ENCODE results near the gene FGF5.
"Not testable (repeated sequence)": the region's sequence is repeated elsewhere in the genome, so short reads cannot be mapped to it uniquely, and the experiment has no call there.

Gene FGF5

DNA sequence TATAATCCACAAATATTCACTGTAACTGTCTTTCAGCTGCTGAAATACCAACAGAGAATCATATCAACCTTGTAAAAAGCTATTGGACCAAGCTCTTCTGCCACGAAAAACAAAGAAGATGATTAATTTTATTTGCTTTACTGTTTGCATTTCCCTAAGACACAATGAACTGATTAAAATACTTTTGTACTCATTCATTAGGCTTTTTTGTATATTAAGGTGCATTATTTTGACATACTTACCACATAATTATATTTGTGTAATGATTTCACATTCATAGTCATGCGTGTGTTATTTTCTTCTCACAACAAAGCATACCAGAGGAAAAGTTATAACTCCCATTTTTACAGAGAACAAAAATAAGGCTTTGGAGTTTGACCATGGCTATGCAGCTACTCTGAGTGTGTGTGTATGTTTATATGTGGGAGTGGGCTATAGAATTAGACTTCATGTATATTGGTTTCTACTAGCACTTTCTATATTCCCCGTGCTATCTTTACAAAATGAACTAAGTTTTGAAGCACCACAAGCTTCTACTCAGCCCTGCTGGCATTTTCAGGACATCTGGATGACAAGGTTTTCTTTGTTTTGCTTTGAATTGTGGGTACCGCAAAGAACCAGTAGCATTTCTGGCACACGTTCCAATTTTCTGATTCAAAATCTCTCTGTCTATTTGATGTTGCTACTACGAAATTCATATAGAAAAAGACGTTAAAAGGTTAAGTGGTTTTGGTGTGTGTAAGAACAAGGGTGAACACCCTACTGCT, 11.0 kb upstream of the FGF5 start:
- DNase-seq: no peak

DNA sequence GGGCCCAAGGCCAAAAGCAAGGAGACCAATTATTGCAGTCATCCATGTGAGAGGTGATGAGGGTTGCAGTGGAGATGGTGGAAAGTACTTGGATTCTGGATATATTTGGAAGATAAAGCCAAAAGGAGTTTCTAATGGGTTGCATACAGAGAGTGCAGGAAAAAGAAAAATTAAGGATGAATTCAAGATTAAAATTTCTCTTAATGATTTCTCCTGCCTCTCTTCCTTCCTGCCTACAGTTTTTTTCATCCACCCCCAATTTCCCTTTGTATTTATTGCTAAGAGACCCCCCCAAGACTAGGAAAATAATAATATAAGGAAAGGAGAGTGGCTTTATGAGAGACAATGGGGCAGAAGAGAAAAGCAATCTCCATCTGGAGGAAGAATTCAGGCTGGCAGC, 8.6 kb upstream of the FGF5 start:
- no peak for DNase-seq

DNA sequence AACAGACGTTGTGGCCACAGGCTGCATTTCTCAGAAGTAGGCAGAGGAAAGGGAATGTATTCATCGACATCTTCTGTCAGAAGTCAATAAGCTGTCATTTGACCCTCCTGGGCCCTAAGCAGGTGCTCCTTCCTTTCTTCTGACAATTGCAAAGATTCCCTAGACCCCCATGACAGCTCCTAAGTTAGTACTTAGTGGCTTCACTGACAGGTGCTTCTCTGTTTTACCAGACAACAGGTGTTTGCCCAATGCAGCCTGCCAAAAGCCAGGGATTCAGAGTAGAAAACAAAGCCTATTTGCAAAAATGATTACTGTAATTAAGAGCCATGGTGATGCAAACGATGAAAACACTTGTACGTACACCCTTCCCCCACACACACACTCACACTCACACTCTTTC, 7.5 kb upstream of the FGF5 start:
- DNase-seq: no peak

DNA sequence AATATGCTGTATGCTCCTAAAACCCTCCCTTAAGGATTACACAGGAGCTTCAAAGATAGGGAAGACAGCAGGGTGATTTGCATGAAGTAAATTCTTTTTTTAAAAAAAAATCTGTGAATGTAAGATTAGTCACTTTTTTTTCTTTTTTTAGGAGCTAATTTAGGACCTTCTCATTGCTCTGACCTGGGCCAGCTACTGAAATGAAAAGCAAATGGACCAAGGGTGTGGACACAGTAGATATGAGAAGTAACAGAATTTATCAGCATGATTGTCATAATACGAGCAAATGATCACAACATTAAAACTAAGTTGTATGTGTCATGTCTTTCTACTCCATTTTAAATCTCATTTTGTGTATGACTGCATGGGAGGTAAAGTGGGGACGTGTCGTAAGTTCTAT, 6.6 kb upstream of the FGF5 start:
- DNase-seq: no peak

DNA sequence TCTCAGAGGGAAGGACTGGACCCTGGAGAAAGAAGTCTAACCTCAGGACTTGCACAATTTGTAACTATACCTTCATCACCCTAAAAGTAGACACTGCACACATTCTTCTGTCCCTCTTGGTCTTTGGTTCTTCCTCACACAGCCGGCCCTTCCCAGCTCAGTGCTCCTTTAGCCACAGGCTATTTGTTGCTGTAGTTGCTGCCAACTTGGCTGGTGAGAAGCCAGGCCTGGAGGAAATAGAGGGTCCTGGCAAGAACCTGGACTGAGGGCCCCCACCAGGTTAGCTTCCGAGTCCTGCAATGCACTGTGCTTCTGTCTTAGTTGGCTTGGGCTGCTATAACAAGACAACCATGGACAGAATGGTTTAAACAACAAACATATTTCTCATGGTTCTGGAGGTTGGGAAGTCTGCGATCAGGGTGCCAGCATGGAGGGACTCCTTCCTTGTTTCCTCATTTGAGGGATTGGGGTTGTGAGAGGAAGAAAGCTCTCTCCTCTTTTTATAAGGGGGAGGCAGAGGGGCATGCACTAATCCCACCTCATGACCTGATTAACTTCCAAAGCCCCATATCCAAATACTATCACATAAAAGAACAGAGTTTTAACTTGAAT, 4.4 kb upstream of the FGF5 start:
- DNase-seq: no peak

DNA sequence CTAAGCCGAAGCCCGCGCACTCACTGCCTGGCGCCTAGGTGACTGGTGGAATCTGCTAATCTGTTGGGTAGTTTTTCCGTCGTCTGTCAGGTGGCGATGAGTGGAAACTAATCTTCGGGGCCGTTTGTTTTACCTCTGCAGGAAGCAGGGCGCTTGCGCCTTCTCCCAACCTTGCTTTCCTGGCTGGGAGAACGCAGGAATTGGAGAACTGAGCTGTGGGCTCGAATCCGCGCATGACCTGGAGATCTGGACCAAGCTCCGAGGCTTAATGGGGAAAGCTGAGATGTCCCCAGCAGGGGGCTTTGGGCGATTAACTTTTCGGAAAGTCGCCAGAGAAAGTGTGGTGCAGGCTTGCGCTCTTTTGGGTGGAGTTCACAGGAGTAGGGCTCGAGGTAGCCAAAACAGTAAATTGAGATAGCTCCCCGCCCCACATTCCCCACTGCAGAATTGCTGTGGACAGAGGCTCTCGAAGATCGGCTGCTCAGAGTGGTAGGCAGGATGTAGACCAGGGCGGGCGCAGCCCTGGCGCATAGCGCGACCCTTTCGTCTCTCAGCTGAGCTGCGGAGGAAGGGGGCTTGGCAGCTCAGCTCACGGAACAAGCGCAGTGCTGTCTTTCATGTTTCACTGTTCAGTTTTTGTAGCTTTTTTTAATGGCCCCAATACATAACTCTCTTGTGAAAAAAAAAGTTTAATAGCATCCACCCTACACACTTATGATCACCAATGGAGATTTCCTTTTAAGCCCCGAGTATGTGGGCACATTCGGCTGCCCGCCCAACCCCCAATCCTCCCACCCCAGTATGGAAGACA, 2.7 kb upstream of the FGF5 start:
- DNase-seq: no peak

DNA sequence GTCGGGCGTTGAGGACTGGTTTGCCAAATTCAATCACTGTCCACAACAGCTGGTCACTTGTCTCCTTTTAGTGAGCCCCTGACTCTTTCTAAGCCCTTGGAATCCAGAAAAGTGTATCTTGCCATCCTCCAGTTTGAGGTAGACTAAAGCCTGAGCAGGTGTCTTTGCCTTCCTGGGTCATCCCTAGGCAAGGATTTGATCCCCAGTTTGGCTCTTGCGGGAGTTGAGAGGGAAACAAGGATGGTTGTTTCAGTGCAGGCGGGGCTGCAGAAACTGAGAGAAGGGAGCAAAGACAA, 2.2 kb upstream of the FGF5 start:
- no peak for DNase-seq

DNA sequence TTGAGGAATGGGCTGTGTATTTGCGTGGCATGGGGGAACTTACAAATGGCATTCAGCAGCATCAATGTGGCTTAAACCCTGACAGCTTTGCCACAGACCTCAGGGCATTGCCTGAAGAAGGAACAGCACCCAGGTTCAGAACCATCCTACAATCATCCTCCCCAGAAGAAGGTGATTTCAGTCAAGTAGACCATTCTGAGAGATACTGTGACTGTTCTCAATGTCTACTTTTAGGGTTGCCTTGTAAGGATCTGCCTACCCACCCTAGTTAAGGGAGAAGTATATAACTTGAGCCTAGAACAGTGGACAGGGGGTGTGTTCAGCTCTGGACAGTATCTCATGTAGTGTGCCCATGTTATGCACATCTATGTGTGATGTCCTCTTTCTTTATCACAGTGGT, 1.6 kb upstream of the FGF5 start:
- DNase-seq: no peak

DNA sequence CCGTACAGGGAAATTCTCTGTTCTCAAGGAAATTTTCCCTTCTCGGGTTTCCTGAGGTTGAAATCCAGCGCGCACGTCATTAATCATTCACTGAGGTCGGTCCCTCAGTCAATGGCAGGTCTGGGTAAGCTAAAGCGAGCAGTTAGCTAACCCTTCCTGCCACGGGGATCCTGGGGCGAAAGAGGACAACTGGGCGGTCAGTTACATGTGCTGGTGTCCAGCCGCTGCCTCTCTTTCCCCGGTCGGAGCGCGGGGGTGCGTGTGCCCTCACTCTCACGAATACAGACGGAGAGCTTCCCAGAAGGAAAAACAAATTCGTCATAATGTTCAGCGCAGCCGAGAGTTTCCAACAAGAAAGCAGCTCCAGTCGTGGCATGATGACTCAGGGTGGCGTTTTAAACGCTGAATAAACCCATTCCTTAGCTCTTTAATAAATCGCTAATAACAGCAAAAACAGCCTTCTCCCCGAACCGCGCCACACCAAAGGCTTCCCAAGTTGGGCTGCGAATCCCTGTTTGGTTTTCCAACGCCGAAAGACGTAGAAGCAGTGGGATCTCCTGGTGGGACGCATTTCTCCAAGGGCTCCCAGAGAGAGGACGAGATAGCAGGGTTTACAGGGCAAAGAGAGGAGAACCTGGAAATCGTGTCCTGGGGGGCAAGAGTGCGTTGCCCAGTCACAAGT, 752 bp upstream of the FGF5 start:
- peak in 1 of 2 experiments; percentile 28 for DNase-seq

DNA sequence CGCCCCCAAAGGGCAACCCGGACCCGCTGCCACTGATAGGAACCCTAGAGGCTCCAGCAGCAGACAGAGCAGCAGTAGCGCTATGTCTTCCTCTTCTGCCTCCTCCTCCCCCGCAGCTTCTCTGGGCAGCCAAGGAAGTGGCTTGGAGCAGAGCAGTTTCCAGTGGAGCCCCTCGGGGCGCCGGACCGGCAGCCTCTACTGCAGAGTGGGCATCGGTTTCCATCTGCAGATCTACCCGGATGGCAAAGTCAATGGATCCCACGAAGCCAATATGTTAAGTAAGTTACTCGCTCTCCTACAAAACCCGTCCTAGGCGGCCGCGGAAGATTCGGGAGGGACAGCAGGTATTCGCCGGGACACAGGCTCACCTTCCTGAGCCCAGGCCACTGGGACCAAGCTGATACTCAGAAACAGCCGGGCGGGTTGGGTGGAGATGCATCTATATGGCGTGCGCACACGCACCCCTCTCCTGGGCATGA, 477 bp downstream of the FGF5 start:
- DNase-seq: peak; percentile 58 to 59

DNA sequence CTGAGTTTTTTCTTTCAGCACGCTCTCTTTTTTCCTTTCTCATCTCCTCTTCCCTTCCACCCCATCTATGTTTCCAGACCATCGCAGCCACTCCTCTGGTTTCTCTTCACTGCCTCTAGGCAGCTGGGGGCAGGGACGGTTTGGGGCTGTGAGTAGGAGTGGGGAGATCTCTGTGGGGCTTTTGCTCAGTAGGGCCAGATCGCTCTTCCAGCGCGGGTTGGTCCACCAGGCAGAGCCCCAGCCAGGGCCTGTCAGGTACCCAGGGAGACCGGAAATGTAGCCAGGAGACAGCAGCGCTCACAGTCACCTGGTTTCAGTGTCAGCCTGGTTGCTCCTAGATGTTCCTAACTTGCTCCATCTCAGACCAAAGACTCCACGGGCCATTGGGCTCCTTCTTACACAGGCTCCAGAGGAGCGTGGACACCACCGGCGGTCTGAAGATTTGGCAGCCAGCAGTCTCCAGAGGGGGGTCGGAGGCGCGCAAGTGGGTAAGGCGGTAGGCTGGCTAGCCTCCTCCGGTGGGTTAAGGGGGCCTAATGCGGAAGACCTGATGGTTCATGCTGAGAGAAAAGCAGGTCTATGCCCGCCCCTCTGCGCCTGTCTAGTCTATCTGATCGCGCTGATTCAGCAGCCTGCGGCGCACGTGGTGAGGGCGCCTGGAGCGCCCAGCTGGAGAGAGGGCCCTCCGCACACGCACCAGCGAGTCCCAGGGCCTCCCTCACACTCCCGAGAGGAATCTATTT, 1.8 kb downstream of the FGF5 start:
- no peak for DNase-seq

DNA sequence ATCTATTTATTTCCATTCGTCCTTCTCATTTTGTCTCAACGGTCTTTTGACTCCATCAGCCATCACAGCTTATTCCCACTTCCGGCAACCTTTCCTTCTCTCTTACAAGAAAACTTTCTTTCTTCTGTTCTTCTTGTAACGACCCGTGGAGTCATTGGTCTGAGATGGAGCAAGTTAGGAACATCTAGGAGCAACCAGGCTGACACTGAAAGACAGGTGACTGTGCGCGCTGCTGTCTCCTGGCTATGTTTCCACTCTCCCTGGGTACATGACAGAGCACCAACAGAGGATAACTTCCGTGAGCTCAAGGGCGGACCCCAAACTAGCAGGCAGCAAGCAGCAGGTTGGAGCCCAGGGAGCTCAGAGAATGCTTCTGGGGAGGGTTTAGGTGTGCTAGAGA, 2.5 kb downstream of the FGF5 start:
- no peak for DNase-seq

DNA sequence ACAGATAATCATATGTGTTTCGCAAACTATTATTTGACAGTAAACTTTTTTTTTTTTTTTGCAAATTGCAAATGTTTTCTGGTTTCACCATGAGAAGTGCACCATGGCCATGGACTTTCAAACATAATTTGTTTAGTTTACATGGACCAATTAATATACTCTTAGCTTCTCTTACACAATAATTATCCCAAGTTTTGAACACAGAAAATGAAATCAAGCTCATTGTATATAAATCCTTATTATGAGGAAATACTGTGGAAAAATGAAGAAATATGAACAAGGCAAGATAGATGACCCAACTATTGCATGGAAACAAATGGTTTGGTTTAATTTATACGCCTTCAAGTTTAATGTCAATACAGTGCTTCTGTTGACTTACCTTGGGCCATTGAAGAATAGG, 3.9 kb downstream of the FGF5 start:
- DNase-seq: no peak

DNA sequence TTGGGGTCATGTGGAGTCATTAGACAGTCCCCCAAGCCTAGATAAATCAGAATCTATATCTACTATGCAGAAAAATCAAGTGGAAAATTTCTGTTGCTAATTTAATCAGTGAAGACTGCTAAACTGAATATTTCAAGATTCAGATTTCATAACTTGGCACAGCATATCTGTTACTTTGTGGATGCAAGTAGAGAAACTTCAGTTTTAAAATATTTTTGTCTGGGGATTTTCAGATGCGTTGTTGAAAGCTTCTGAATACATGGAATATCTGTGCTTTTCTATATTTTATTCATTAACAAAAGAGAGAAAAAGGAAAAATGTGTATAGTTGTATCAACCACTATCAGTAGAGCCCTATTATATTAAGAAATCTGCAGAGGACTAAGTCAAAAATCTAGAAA, 4.4 kb downstream of the FGF5 start:
- no peak for DNase-seq

DNA sequence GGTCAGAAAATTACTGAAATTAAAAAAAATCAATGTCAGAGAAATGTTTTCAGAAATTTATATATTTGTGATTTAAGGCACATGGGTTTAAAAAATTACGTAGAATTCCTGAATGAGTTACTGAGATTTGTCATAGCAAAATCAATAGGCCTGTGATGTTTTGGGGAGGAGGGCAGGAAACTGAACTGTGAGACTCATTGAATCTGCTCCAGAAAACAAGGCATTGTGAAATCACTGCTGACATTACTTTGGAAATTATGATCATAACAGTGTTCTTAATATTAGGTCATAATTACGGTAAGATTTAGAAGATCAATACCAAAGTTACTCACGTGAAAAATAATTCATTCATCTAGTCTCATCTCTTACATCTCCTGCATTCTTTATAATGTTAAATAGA, 5.3 kb downstream of the FGF5 start:
- no peak for DNase-seq

DNA sequence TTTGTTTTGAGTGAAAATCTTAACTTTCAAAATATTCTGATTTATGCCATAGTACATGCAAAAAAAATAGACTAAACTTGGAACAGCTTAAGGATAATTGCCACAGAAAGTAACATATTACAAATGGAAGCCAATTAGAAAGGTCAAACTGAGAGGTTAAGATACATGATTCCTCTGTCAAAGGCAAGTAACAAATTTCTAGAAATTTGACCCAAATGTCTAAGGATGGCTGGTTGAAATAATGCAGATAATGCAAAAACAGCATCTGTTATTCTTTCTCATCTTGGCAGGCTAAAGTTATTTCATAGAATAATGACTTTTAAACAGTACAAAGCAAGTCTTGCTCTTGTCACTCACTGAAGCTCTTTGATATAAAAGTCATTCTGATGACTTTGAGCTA, 10.5 kb downstream of the FGF5 start:
- DNase-seq: no peak

DNA sequence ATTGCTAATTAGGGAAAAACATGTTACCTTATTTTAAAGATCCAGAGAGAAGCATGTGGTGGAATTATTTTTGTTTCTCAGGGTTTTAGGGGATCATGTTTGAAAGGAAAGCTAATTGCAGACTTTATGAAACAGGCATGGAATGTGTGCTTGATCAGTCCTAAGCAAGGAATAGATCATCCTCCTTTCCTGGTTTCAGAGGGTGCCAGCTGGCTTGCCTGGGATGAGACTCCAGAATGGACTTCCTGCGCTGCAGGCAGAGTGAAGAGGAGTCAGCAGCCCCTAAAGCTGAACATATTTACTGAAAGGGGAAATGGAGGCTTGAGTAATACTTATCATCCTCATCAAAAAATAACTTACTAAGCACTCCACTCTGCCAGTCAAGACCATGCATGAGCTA, 13.3 kb downstream of the FGF5 start:
- no peak for DNase-seq

DNA sequence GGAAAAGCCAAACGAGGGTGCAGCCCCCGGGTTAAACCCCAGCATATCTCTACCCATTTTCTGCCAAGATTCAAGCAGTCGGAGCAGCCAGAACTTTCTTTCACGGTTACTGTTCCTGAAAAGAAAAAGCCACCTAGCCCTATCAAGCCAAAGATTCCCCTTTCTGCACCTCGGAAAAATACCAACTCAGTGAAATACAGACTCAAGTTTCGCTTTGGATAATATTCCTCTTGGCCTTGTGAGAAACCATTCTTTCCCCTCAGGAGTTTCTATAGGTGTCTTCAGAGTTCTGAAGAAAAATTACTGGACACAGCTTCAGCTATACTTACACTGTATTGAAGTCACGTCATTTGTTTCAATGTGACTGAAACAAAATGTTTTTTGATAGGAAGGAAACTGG, 20.0 kb downstream of the FGF5 start:
- no peak for DNase-seq

DNA sequence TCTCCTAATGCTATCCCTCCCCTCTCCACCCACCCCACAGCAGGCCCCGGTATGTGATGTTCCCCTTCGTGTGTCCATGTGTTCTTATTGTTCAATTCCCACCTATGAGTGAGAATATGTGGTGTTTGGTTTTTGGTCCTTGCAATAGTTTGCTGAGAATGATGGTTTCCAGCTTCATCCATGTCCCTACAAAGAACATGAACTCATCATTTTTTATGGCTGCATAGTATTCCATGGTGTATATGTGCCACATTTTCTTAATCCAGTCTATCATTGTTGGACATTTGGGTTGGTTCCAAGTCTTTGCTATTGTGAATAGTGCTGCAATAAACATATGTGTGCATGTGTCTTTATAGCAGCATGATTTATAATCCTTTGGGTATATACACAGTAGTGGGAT, 24.2 kb downstream of the FGF5 start:
- not testable (repeated sequence) for DNase-seq

DNA sequence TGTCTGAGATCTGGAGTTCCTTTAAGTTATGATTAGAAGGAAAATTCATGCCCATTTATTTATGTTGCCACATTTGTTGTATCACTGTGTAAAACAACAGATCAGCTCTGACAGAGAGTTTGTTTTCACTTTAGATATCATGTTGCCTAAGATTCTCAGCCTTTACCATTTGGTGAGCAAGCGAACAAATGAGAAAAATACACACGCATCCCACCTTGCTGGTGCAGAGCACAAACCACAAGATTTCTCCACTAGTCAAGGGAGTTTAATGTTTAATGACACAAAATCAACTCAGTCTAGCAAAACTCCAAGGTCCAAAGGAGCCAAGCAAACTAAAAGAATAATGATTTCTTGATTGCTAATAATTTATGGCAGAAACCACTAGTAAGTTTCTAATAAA, 27.7 kb downstream of the FGF5 start:
- no peak for DNase-seq

DNA sequence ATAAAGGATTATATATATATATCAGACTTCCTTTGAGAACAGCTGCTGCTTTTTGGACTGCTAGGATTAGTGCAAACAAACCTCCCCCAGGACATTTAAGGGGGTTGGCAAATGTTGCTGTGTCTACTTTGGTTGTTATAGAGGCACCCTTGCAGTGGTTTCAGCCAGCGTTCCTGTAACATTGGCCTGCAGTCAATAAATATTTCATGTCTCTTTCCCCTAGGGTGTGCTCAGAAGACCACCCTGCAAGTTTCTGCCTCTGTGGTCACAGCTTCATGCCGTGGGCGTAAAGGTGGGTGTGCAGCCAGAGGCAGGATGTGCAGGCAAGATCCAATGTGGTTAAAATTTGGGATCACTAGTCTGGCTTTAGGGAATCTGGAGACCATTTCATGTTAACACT, 28.9 kb downstream of the FGF5 start:
- no peak for DNase-seq

DNA sequence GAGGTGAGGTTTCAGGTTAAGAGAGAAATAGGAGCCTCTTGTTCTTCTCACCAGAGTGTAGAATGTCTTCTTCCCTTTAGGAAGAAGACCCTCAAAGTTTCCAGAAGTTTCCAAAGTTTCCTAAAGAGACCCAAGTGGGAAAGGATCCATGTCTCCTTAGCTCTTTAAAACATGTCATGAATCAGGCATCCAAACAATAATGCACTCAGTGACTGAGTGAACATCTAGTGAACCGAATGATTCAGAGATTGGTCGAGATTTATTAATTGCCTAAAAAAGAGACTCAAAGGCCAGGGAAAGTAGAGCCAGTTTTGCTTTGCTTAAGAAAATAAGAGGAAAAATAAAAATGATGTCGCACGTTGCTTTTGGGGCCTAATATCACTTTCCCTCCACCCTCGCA, 29.4 kb downstream of the FGF5 start:
- no peak for DNase-seq

DNA sequence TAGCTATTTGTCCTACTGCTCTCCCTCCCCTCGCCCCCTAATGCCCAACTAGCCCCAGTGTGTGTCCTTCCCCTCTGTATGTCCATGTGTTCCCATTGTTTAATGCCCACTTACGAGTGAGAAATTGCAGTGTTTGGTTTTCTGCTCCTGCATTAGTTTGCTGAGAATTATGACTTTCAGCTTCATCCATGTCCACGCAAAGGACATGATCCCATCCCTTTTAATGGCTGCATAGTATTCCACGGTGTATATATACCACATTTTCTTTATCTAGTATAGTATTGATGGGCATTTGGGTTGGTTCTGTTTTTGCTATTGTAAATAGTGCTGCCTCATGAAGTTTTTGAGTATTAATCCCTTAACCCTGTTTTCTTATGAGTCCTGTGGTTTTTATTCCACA, 35.4 kb downstream of the FGF5 start:
- no peak for DNase-seq
